ENCODE measurements around the gene TEX53.

- TF ChIP-seq NFIC (IDR thresholded peaks at IDR 0.05) (no peak), TAF1 (IDR thresholded peaks at IDR 0.05; ENCODE audit: low read depth) (no peak), RAD21 (IDR thresholded peaks at IDR 0.05; ENCODE audit: low read depth) (no peak), CEBPB (IDR thresholded peaks at IDR 0.05) (no peak), REST (IDR thresholded peaks at IDR 0.05; ENCODE audit: low read depth) (no peak), MAX (IDR thresholded peaks at IDR 0.05) (no peak)
These were observed 1.3 kb downstream of the TEX53 start for GRCh38 chr9:114656301-114656700.

Measured in Ishikawa (cell line).